HG02840 (cell line): ENCODE results near the gene PRRT1.
A peak's percentile ranks its signal among the peaks of the same experiment; 100 is the strongest.
"Not testable (repeated sequence)": the region's sequence is repeated elsewhere in the genome, so short reads cannot be mapped to it uniquely, and the experiment has no call there.

Experiments used
- ATAC-seq: cut with Tn5 transposase; IDR thresholded peaks from one replicate; pipeline ENCODE4 v1.9.1; 2021; ENCODE audit warnings: mild to moderate bottlenecking, moderate library complexity, moderate number of reproducible peaks; ENCODE audit not compliant: unreplicated experiment, low FRiP score

Gene PRRT1

DNA sequence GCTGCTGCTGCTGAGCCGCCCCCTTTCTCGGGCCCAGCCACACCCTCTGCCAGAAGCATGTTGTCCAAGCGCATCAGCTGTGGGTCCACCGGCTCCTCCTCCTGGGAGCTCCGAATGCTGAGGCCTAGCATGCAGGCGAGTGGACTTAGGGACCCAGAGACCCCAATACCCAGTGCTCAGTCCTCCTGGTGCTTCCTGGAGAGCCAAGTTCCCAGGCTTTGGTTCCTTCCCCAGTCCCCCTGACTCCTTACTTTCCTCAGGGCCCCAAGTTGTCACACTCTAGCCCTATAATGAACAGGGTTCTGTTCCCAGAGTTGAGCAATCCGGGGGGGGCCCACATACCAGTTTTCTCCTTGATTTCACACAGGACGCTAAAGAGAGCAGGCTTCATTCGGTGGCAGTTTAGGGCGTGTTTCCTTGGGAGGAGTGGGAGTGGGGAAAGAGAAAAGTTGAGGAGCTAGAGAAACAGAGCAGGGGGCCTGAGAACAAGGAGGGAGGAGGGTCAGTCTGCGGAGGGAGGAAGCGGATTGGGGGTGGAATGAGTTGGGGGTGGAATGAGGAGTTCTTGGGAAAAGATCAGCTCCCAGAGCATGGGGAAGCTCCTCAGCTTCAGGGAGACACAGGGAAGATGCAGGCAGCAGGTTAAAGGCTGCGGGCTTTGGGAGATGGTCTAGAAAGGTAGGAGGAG lies 36.8 kb upstream of the PRRT1 start:
- no peak for ATAC-seq

GRCh38 chr6:32187725-32188380 lies 36.1 kb upstream of the PRRT1 start:
- not testable (repeated sequence) for ATAC-seq

DNA sequence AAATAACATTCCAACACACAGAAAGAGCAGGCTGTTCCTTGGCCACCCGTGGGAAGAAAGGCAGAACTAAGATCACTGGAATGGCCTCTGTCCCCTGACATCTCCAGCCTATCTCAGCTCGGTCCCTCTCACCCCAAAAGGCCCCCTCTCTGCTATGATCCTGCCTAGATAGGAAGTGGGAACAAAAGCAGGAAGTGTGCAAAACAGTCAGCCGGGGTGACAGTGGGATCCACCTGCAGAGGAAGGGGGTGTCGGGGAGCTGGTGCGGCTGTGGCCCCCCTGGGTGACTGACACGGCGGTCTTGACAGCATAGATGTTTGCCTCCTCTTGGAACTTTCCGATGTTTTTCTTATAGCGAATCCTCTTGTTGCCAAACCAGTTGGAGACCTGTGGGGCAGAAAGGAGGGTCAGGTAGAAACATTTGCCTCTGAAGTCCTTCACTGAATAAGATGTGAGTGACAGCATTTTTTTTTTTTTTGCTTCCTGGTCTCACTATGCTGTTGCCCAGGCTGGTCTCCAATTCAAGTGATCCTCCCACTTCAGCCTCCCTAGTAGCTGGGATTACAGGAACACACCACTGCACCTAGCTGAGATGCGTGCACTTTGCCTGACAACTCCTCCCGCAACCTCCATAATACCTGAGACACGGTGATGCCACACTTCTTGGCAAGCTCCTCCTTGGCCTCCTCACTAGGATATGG lies 35.4 kb upstream of the PRRT1 start:
- ATAC-seq = no peak

- ATAC-seq = not testable (repeated sequence)
Measured at GRCh38 chr6:32186151-32186840, 34.6 kb upstream of the PRRT1 start.

- not testable (repeated sequence) for ATAC-seq
Measured at GRCh38 chr6:32185681-32186131, 34.0 kb upstream of the PRRT1 start.

- ATAC-seq = no peak
Measured at GRCh38 chr6:32184084-32184640, 32.4 kb upstream of the PRRT1 start, which contains the start of gene AGER. Gene AGER (minus strand): TSS chr6:32184253. CDS start chr6:32184222, 31 bp downstream.

GRCh38 chr6:32183483-32184083 lies 31.8 kb upstream of the PRRT1 start:
- no peak for ATAC-seq

GRCh38 chr6:32183030-32183429 lies 31.3 kb upstream of the PRRT1 start:
- no peak for ATAC-seq

GRCh38 chr6:32182555-32182981 lies 30.8 kb upstream of the PRRT1 start:
- ATAC-seq = no peak

- ATAC-seq = no peak
Measured at GRCh38 chr6:32181915-32182529, 30.3 kb upstream of the PRRT1 start.

- no peak for ATAC-seq
Measured at GRCh38 chr6:32181148-32181702, 29.5 kb upstream of the PRRT1 start.

DNA sequence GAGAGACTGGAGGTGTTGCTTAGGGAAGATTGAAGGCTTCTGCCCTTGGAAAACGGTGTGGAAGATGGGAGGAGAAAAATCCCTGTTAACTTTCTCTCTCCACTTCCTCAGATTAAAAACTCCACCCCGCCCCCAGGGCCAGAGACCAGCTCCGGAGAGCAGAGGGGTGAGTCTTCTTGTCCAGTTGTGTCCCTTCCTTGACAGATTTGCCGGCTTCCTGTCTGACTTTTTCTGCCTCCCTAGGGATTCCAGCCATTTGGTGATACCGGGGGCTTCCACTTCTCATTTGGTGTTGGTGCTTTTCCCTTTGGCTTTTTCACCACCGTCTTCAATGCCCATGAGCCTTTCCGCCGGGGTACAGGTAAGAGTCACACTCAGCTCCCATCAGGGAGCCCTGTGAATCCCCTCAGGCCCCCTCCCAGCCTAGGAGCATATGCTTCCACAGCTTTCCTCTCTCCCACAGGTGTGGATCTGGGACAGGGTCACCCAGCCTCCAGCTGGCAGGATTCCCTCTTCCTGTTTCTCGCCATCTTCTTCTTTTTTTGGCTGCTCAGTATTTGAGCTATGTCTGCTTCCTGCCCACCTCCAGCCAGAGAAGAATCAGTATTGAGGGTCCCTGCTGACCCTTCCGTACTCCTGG lies 28.1 kb upstream of the PRRT1 start:
- ATAC-seq = no peak

DNA sequence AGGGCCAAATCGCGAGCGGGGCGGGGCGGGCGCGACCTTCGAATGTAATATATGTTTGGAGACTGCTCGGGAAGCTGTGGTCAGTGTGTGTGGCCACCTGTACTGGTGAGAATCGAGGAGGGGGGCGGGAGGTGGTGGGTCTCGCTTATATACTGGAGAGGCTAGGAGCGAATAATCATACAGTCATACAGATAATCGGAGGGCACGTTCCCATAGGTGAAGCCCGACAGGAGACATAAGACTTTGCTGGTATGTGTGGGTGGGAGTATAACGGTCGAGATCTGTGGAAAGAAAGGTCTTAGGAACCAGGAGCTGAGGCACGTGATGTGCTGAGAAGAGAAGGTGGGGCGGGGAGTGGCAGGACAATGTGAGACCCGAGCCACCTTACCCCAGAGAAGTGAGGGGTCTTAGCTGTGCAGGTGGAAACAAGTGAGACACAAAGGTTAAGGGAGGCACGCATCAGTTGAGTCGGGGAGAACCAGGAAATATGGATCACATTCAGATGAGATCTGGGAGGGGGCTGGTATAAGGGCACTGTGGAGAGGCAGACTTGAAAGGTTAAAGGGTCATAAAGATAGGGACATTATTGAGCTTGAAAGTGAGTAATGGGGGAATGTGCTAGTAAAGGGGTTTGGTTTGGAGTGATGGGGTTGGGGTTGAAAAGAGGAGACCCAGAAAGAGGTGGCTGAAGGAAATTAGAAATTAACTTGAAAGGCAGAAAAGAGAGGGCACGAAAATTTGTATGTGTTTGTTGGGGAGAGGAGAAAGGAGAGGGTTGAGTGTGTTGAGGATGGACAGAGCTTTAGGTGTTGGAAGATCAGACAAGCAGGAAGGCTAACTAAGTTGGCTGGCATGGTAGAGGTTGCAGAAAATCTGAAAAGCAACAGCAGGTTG lies 27.1 kb upstream of the PRRT1 start:
- no peak for ATAC-seq

DNA sequence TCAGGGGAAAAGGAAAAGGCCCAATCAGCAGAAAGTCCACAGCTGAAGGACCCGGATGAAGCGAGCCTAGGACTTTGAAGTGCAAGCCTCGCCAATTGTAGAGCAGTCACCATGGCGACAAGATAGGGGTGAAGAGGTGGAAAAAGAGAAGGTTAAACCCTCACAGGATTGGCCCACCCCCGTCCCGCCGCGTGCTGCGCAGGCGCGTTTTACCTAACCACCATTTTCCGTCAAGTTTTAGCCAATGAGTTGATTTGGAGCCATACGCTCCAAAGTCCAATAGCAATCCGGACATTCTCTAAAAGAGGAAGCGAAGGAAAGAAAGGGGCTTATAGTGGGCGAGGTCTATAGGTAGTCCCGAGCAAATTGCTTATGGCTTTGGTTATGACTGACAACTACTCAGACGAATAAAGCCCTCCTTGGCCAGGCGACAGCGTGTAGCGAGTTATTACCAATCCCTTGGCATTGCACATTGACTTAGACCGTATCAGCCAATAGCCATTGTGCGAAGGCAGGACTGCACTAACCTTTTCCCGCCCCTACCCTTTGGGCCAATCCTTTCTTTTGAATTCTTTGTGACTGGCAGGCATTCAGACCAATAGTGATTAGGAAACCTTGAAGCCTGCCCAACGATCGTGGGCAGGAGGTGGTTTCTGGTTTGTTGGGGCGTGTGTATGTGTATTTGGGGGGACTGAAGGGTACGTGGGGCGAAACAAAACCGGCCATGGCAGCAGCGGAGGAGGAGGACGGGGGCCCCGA lies 26.2 kb upstream of the PRRT1 start, which contains the start of gene RNF5:
RNF5 (plus strand) TSS at position 618 of the 759 bp plus-strand sequence; CDS start at position 725, 107 bp downstream.
- ATAC-seq = peak; percentile 70

- ATAC-seq = no peak
Measured at GRCh38 chr6:32177183-32177787, 25.5 kb upstream of the PRRT1 start.

- ATAC-seq = no peak
Measured at GRCh38 chr6:32176476-32177182, 24.9 kb upstream of the PRRT1 start.
